A549 treated with AZD2906 at 1 μM for 4 hours (cell line): ENCODE results near the gene HOXB7. TPM values are rescaled to one million over a fixed set of nuclear protein-coding genes. Genes with fewer than 3 reads are reported as not detected.

Source experiments
- total RNA-seq: library from RNA; stranded (reverse); fragments of 200-300 nt; extraction: Qiagen RNA extraction; gene quantifications from 5 replicates; pipeline ENCODE4 v1.2.3, GENCODE V29; 2022

The HOXB7 gene
- total RNA-seq, result 29.4 to 32.5 TPM (median 32.2 TPM) in 5 replicates

GRCh38 chr17:48610282-48611211, at the start of gene HOXB7:
Gene HOXB7 (minus strand): TSS chr17:48611017. CDS start chr17:48610918, 99 bp downstream.

GRCh38 chr17:48626245-48627117, 15.7 kb upstream of the HOXB7 start, which contains the start of gene HOXB9:
Gene HOXB9 (minus strand): TSS chr17:48626358. CDS start chr17:48626269, 89 bp downstream.

GRCh38 chr17:48615047-48615962, 4.5 kb upstream of the HOXB7 start, which contains the start of gene HOXB8:
Gene HOXB8 (minus strand): TSS chr17:48615292. CDS start chr17:48614704, 588 bp downstream.

GRCh38 chr17:48604770-48605329, 6.0 kb downstream of the HOXB7 start, which contains the start of gene HOXB6:
Gene HOXB6 (minus strand): TSS chr17:48604986. CDS start chr17:48598150, 6,836 bp downstream.

GRCh38 chr17:48593126-48593829, 17.5 kb downstream of the HOXB7 start, which contains the start of gene HOXB5:
Gene HOXB5 (minus strand): TSS chr17:48593779. CDS start chr17:48593682, 97 bp downstream.

GRCh38 chr17:48589831-48590606, 20.8 kb downstream of the HOXB7 start, which contains the start of gene HOXB3:
Gene HOXB3 (minus strand): TSS chr17:48590241. CDS start chr17:48552474, 37,767 bp downstream.

GRCh38 chr17:48577946-48578615, 32.7 kb downstream of the HOXB7 start, which contains the start of gene HOXB4:
Gene HOXB4 (minus strand): TSS chr17:48578350. CDS start chr17:48578319, 31 bp downstream.

Other genes starting within 250 kb of the HOXB7 start
- 0.12 TPM in 1 of 5 replicates, not detected in the others for gene SKAP1, start 180.8 kb downstream of the HOXB7 start, total RNA-seq
- gene HOXB1, start 80.0 kb downstream of the HOXB7 start, total RNA-seq, result not detected in 5 replicates
- gene HOXB2, start 65.9 kb downstream of the HOXB7 start, total RNA-seq, result 0.31 to 0.64 TPM (median 0.49 TPM) in 5 replicates
- 0.11 to 0.17 TPM (median 0.12 TPM) in 5 replicates for gene HOXB4, start 32.7 kb downstream of the HOXB7 start, total RNA-seq
- 4.4 to 5.7 TPM (median 4.7 TPM) in 5 replicates for gene HOXB3, start 20.8 kb downstream of the HOXB7 start, total RNA-seq
- 1.2 to 2.3 TPM (median 2.1 TPM) in 5 replicates for gene HOXB5, start 17.2 kb downstream of the HOXB7 start, total RNA-seq
- gene HOXB6, start 6.0 kb downstream of the HOXB7 start, total RNA-seq, result 3.5 to 5.2 TPM (median 4.3 TPM) in 5 replicates
- gene HOXB8, start 4.3 kb upstream of the HOXB7 start, total RNA-seq, result 5.5 to 7.1 TPM (median 6.0 TPM) in 5 replicates
- 6.4 to 7.2 TPM (median 6.9 TPM) in 5 replicates for gene HOXB9, start 15.3 kb upstream of the HOXB7 start, total RNA-seq
- gene PRAC1, start 111.5 kb upstream of the HOXB7 start, total RNA-seq, result not detected in 5 replicates
- not detected in 5 replicates for gene PRAC2, start 112.2 kb upstream of the HOXB7 start, total RNA-seq
- gene HOXB13, start 117.7 kb upstream of the HOXB7 start, total RNA-seq, result 1.8 to 2.1 TPM (median 2.0 TPM) in 5 replicates
- gene TTLL6, start 206.2 kb upstream of the HOXB7 start, total RNA-seq, result 0.44 to 0.85 TPM (median 0.51 TPM) in 5 replicates
- gene CALCOCO2, start 220.0 kb upstream of the HOXB7 start, total RNA-seq, result 70.2 to 89.4 TPM (median 77.2 TPM) in 5 replicates